Hepatocyte (in vitro differentiated cells): ENCODE measurements around the gene PSPH. TPM values are rescaled to one million over a fixed set of nuclear protein-coding genes. Genes with fewer than 3 reads are reported as not detected.

Source experiments
- DNase-seq: peaks from one replicate; pipeline ENCODE4 v3.0.0-alpha.2; 2016; ENCODE audit warnings: low spot score
- H2AFZ ChIP-seq: fragments of 200-600 bp; sonication (generic); 2 replicates; pipeline ENCODE4 v1.6.0; 2016; ENCODE audit warnings: antibody characterized with exemption, mild to moderate bottlenecking
- H3K27ac ChIP-seq: fragments of 200-600 bp; sonication (generic); 2 replicates; pipeline ENCODE4 v1.5.1; 2016; ENCODE audit warnings: mild to moderate bottlenecking
- H3K27me3 ChIP-seq: fragments of 200-600 bp; sonication (generic); 2 replicates; pipeline ENCODE4 v1.6.1; 2016
- H3K36me3 ChIP-seq: fragments of 200-600 bp; sonication (generic); replicated peaks from 2 replicates; pipeline ENCODE4 v1.5.1; 2016; ENCODE audit warnings: low read depth; ENCODE audit not compliant: insufficient read depth
- H3K4me1 ChIP-seq: fragments of 200-600 bp; sonication (generic); 2 replicates; pipeline ENCODE4 v1.5.1; 2016; ENCODE audit warnings: mild to moderate bottlenecking, moderate library complexity; ENCODE audit not compliant: insufficient read depth
- H3K4me2 ChIP-seq: fragments of 200-600 bp; sonication (generic); 2 replicates; pipeline ENCODE4 v1.6.0; 2016
- H3K4me3 ChIP-seq: fragments of 200-600 bp; sonication (generic); 2 replicates; pipeline ENCODE4 v1.5.1; 2016; ENCODE audit warnings: mild to moderate bottlenecking
- H3K79me2 ChIP-seq: fragments of 200-600 bp; sonication (generic); 2 replicates; pipeline ENCODE4 v1.6.0; 2017; ENCODE audit warnings: mild to moderate bottlenecking
- H3K9me2 ChIP-seq: fragments of 200-600 bp; sonication (generic); replicated peaks from 2 replicates; pipeline ENCODE4 v1.6.0; 2017; ENCODE audit warnings: mild to moderate bottlenecking; ENCODE audit not compliant: insufficient read depth
- H3K9me3 ChIP-seq: fragments of 200-600 bp; sonication (generic); 2 replicates; pipeline ENCODE4 v1.5.1; 2016; ENCODE audit warnings: low read depth, mild to moderate bottlenecking
- H4K20me1 ChIP-seq: fragments of 200-600 bp; sonication (generic); 2 replicates; pipeline ENCODE4 v1.6.0; 2016; ENCODE audit warnings: mild to moderate bottlenecking; ENCODE audit not compliant: insufficient read depth, poor library complexity, severe bottlenecking
- CTCF ChIP-seq: fragments of 200-600 bp; sonication (generic); IDR thresholded peaks from 2 replicates; pipeline ENCODE4 v1.5.1; 2016; ENCODE audit warnings: antibody characterized with exemption, mild to moderate bottlenecking; ENCODE audit not compliant: poor library complexity
- EZH2 ChIP-seq: fragments of 200-600 bp; sonication (generic); IDR thresholded peaks from 2 replicates; pipeline ENCODE4 v1.6.1; 2016; ENCODE audit warnings: antibody characterized with exemption, mild to moderate bottlenecking, borderline replicate concordance
- EZH2phosphoT487 ChIP-seq: fragments of 200-600 bp; sonication (generic); IDR thresholded peaks from one replicate; pipeline ENCODE4 v1.6.1; 2018; ENCODE audit warnings: antibody characterized with exemption, mild to moderate bottlenecking, low read depth, moderate library complexity; ENCODE audit not compliant: unreplicated experiment, severe bottlenecking
- WGBS: methylation state at CpG from one replicate; pipeline ENCODE4 v1.1.6; 2016; ENCODE audit warnings: low lambda C conversion rate; ENCODE audit errors: missing lambda C conversion rate; 5-methylcytosine and 5-hydroxymethylcytosine counted together
- polyA plus RNA-seq: library from polyadenylated mRNA; unstranded; fragments of >200 nt; fragmentation: Nextera tagmentation; extraction: Ambion mirVana; gene quantifications from 2 replicates; pipeline ENCODE4 v1.2.1, GENCODE V29; 2016
- total RNA-seq: library from RNA; depleted of rRNA; stranded (reverse); fragments of >200 nt; gene quantifications from 2 replicates; pipeline ENCODE4 v1.2.3, GENCODE V29; 2014

The PSPH gene
- total and polyA plus RNA-seq, 2 experiments from 2014 or later, result 48.0 to 160 TPM

GRCh38 chr7:55996856-55997500, 54.3 kb downstream of the PSPH start:
- Histone ChIP-seq H3K4me3 (no peak overlapping the region), H3K4me2 (no peak overlapping the region), H3K9me3 (no peaks in the 10 kb centered on the region), H2AFZ (no peak overlapping the region), H3K79me2 (no peaks in the 10 kb centered on the region), H4K20me1 (no peaks in the 10 kb centered on the region), H3K9me2 (no peaks in the 10 kb centered on the region), H3K27me3 (no peaks in the 10 kb centered on the region), H3K27ac (peak overlapping the region; percentile 18), H3K4me1 (no peaks in the 10 kb centered on the region), H3K36me3 (no peaks in the 10 kb centered on the region)
- 80% methylated on average over 8 of the region's 8 CpGs for WGBS
- TF ChIP-seq EZH2, result no peak
- no peak for TF ChIP-seq EZH2phosphoT487
- TF ChIP-seq CTCF, result no peak
- no peak for DNase-seq

- TF ChIP-seq CTCF, result no peak
- TF ChIP-seq EZH2phosphoT487, result no peak
- TF ChIP-seq EZH2, result no peak
- H3K9me2 ChIP-seq, result no peaks in the 10 kb centered on the region
- WGBS, result 92% methylated on average over 3 of the region's 3 CpGs
- H3K27me3 ChIP-seq, result no peaks in the 10 kb centered on the region
- H3K4me1 ChIP-seq, result no peaks in the 10 kb centered on the region
- H3K36me3 ChIP-seq, result no peaks in the 10 kb centered on the region
- no peak overlapping the region for H3K27ac ChIP-seq
- no peak overlapping the region for H3K4me3 ChIP-seq
- no peak for DNase-seq
- no peak overlapping the region for H2AFZ ChIP-seq
- no peak overlapping the region for H3K4me2 ChIP-seq
- H3K79me2 ChIP-seq, result no peaks in the 10 kb centered on the region
- H3K9me3 ChIP-seq, result no peaks in the 10 kb centered on the region
- H4K20me1 ChIP-seq, result no peaks in the 10 kb centered on the region
These were observed 58.9 kb downstream of the PSPH start for GRCh38 chr7:55992346-55992745.

GRCh38 chr7:55983537-55983936, 67.7 kb downstream of the PSPH start:
- TF ChIP-seq CTCF (no peak), EZH2 (no peak), EZH2phosphoT487 (no peak)
- Histone ChIP-seq H3K27ac (no peak overlapping the region), H3K4me1 (no peaks in the 10 kb centered on the region), H3K79me2 (peaks cover 6% of the 10 kb centered on the region), H3K9me3 (no peaks in the 10 kb centered on the region), H4K20me1 (no peaks in the 10 kb centered on the region), H3K4me3 (no peak overlapping the region), H3K9me2 (no peaks in the 10 kb centered on the region), H3K27me3 (no peaks in the 10 kb centered on the region), H3K36me3 (no peaks in the 10 kb centered on the region), H2AFZ (no peak overlapping the region), H3K4me2 (no peak overlapping the region)
- WGBS, result 83% methylated on average over 3 of the region's 3 CpGs
- no peak for DNase-seq

DNA sequence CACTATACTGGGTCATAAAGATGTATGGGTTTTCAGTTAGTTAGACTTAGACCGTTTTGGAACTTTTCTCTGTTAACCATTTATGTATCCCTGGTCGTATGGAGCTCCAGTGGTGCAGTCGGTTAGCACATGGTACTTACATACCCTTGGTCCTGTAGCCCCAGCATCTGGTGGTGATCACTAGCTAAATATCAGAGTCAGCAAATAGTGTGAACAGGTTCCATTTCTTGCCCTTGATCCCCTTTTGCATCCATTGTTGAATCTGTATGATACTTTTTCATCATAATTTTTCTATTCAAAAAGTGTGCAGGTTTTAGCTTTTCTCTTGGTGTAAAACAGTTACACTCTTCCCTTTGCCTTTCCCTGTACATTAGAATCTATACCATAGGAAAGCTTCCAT, 71.0 kb downstream of the PSPH start:
- Histone ChIP-seq H3K4me2 (no peak overlapping the region), H3K9me2 (no peaks in the 10 kb centered on the region), H2AFZ (no peak overlapping the region), H3K36me3 (no peaks in the 10 kb centered on the region), H3K79me2 (peaks cover 31% of the 10 kb centered on the region), H3K9me3 (no peaks in the 10 kb centered on the region), H3K4me3 (no peak overlapping the region), H3K4me1 (no peaks in the 10 kb centered on the region), H3K27ac (no peak overlapping the region), H4K20me1 (peaks cover 15% of the 10 kb centered on the region), H3K27me3 (no peaks in the 10 kb centered on the region)
- 96% methylated on average over 3 of the region's 3 CpGs for WGBS
- TF ChIP-seq CTCF, result no peak
- no peak for TF ChIP-seq EZH2phosphoT487
- TF ChIP-seq EZH2, result no peak
- DNase-seq, result no peak
